ENCODE data around the gene TMEM207.

Gene TMEM207

DNA sequence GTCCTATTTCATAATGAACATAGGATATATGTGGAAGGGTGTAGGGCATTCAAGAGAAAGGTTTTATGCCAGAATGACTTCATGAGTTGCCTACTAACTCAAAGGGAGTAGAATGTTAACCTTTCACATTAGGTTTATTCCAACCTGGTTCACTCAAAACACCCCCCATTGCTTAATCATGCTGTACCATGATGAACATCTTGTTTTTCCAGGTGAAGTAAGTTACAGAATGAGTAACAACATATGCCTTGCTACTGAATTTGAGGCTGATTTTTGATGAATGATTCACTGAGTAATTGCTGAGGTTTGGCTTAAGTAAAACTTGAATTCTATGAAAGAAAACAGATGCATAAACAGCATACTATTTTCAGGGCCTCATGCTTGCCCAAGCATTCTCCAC, 67.6 kb downstream of the TMEM207 start:
- DNase-seq, result no peak

DNA sequence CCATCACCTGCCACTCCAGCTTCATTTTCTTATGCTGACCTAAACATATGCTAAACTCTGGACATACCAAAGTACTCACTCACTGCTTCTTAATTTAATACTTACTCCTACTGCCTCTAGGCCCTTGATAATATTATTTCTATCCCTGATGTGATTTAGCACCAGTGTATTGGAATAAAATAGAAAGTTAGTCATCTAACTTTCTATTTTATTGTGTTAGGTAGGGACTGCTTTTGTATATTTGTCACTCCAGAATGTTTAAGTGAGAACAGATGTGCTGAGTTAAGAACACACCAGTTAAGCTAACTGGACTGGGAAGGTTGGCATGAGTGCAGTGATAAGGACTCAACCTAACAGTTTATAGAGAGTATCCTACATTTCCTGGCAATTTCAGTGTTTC, 68.3 kb downstream of the TMEM207 start:
- no peak for DNase-seq

DNA sequence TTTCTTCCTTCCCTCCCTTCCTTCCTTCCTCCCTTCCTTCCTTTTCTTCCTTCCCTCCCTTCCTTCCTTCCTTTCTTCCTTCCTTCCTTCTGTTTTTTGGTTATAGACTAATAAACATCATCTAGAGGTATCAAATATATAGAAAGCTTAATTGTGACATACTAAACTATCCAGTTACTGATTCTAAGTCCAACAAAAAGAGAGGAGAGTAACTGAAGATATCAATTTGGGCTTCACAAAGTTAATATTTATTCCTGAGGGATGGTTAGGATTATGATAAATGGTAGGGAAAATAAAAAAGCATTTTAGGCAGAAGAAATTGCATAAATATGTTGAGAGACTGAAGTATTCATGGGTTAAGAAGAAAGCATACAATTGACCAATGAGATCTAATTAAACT, 69.5 kb downstream of the TMEM207 start:
- no peak for DNase-seq

All from activated T-cell treated with anti-CD3 and anti-CD28 coated beads, Interleukin-2, amount 50 U/mL, for 1 hour (primary cell).